ENCODE data around the gene PITX3. TPM values are rescaled to one million over a fixed set of nuclear protein-coding genes. Genes with fewer than 3 reads are reported as not detected.

PITX3 gene
- total RNA-seq, 1 donor from 2014 or later: 11.6 TPM

GRCh38 chr10:102185811-102186527 is 55.3 kb downstream of the PITX3 start:
- DNase-seq (ENCODE audit: low read depth): no peak

DNA sequence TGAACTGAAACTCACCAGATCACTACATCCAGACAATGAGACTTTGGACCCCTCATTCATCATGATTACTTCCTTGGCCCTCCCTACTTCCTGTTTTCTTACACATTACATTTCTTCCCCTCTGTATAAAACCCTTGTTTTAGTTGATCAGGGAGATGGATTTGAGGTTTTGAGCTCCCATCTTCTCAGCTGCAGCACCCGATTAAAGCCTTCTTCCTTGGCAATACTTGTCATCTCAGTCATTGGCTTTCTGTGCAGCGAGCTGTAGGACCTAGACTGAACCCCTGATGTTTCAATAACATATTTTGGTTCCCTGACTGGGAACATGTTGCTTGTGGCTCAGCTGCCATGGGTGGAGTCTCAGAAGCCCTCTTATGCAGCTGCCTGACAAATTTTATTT is 56.0 kb downstream of the PITX3 start:
- DNase-seq (ENCODE audit: low read depth): no peak

GRCh38 chr10:102184606-102185005 is 56.7 kb downstream of the PITX3 start:
- no peak for DNase-seq (ENCODE audit: low read depth)

Other genes starting within 250 kb of the PITX3 start
- gene ARMH3, start 185.3 kb downstream of the PITX3 start, total RNA-seq: 7.4 and 7.6 TPM in 2 replicates
- 34.2 and 37.8 TPM in 2 replicates for gene HPS6, start 176.2 kb downstream of the PITX3 start, total RNA-seq
- 39.1 and 42.2 TPM in 2 replicates for gene LDB1, start 121.1 kb downstream of the PITX3 start, total RNA-seq
- 18.4 and 18.8 TPM in 2 replicates for gene PPRC1, start 108.5 kb downstream of the PITX3 start, total RNA-seq
- gene NOLC1, start 89.1 kb downstream of the PITX3 start, total RNA-seq: 53.4 and 75.6 TPM in 2 replicates
- 5.0 and 5.6 TPM in 2 replicates for gene ELOVL3, start 15.2 kb downstream of the PITX3 start, total RNA-seq
- 62.8 and 63.6 TPM in 2 replicates for gene GBF1, start 4.0 kb upstream of the PITX3 start, total RNA-seq
- gene NFKB2, start 154.2 kb upstream of the PITX3 start, total RNA-seq: 43.6 and 45.0 TPM in 2 replicates
- gene PSD, start 177.3 kb upstream of the PITX3 start, total RNA-seq: 0.10 and 0.32 TPM in 2 replicates
- gene FBXL15, start 179.3 kb upstream of the PITX3 start, total RNA-seq: 17.3 and 22.4 TPM in 2 replicates
- 73.3 and 93.3 TPM in 2 replicates for gene CUEDC2, start 191.1 kb upstream of the PITX3 start, total RNA-seq
- gene C10orf95, start 210.0 kb upstream of the PITX3 start, total RNA-seq: not detected in 2 replicates

Data from myocyte (in vitro differentiated cells).